Spleen (tissue), 11 donors: ENCODE results near the gene ADGRV1. TPM values are rescaled to one million over a fixed set of nuclear protein-coding genes. Genes with fewer than 3 reads are reported as not detected.

ENCODE experiments used
- DNase-seq: peaks from one replicate; pipeline ENCODE4 v3.0.0-alpha.2; 2020
- H3K27ac ChIP-seq, 8 donors: fragments of 200-600 bp; sonication (generic) in 7 of 8; 1 replicate in 4 of 8; 2 replicates in 4 of 8; pipeline versions ENCODE4 v1.5.0 to v1.8.0; 2016 to 2021; ENCODE audit warnings: inconsistent platforms in 4 of 8, mild to moderate bottlenecking in 4 of 8, moderate library complexity in 1 of 8
- H3K27me3 ChIP-seq, 7 donors: fragments of 200-600 bp; sonication (generic) in 6 of 7; replicated peaks in 1 of 7; 1 replicate in 4 of 7; 2 replicates in 3 of 7; pipeline versions ENCODE4 v1.5.0 to v1.8.0; 2016 to 2021; ENCODE audit warnings: inconsistent platforms in 3 of 7, mild to moderate bottlenecking in 1 of 7
- H3K36me3 ChIP-seq, 6 donors: fragments of 200-600 bp; sonication (generic) in 5 of 6; 1 replicate in 4 of 6; 2 replicates in 2 of 6; pipeline versions ENCODE4 v1.5.0 to v1.8.0; 2016 to 2021; ENCODE audit warnings: inconsistent platforms in 2 of 6
- H3K4me1 ChIP-seq, 6 donors: fragments of 200-600 bp; sonication (generic) in 5 of 6; 1 replicate in 3 of 6; 2 replicates in 3 of 6; pipeline versions ENCODE4 v1.5.0 to v1.8.0; 2016 to 2021; ENCODE audit warnings: inconsistent platforms in 3 of 6
- H3K4me3 ChIP-seq, 8 donors: fragments of 200-600 bp; sonication (generic) in 7 of 8; 1 replicate in 4 of 8; 2 replicates in 4 of 8; pipeline versions ENCODE4 v1.5.0 to v1.8.0; 2016 to 2021; ENCODE audit warnings: inconsistent platforms in 4 of 8, mild to moderate bottlenecking in 4 of 8, moderate library complexity in 2 of 8
- H3K9me3 ChIP-seq, 8 donors: fragments of 200-600 bp; sonication (generic) in 7 of 8; 1 replicate in 4 of 8; 2 replicates in 4 of 8; pipeline versions ENCODE4 v1.5.0 to v1.8.0; 2016 to 2021; ENCODE audit warnings: inconsistent platforms in 4 of 8
- POLR2A ChIP-seq, 3 donors: fragments of 450-650 bp; IDR thresholded peaks; one replicate each; pipeline ENCODE4 v1.5.1; 2017; ENCODE audit warnings: antibody characterized with exemption in 3 of 3, mild to moderate bottlenecking in 1 of 3
- POLR2AphosphoS5 ChIP-seq, 3 donors: sonication (generic); formaldehyde crosslinking; IDR thresholded peaks; one replicate each; pipeline ENCODE4 v1.5.1; 2017; ENCODE audit warnings: antibody characterized with exemption in 3 of 3
- WGBS, 5 donors: extraction: QIAGEN DNeasy Blood & Tissue Kit in 3 of 5; methylation state at CpG; one replicate each; pipeline versions ENCODE4 v1.1.5 to v1.1.7; 2013 to 2018; 5-methylcytosine and 5-hydroxymethylcytosine counted together
- intact Hi-C: fragments of 100-400 bp; cut with DNase I; formaldehyde crosslinking; loops from one replicate; pipeline ENCODE4 v1.15.0; 2023; ENCODE audit warnings: low total_unique reads
- polyA plus RNA-seq, 3 donors: library from polyadenylated mRNA; stranded (reverse); fragments of 200-250 nt; gene quantifications; one replicate each; pipeline ENCODE4 v1.2.1, GENCODE V29; 2013
- total RNA-seq, 7 donors: library from RNA; depleted of rRNA in 3 of 7; stranded (reverse); fragments of >200 nt in 3 of 7; fragmentation: NEBNext Ultra II Directional in 4 of 7; extraction: Animal tissue kit (Norgen Biotek cat#: 25700) in 4 of 7; gene quantifications; one replicate each; pipeline versions ENCODE4 v1.1.0 to v1.2.1, GENCODE V29; 2016 to 2021
- TF ChIP-seq, protein P1 (sequence below), 11 experiments: fragments of 200-600 bp in 7 of 11; fragments of 450-650 bp in 4 of 11; sonication (generic) in 4 of 11; IDR thresholded peaks in 8 of 11; conservative IDR thresholded peaks in 3 of 11; 1 replicate in 7 of 11; 2 replicates in 4 of 11; pipeline versions ENCODE4 v1.4.0 to v1.8.0; 2016 to 2021; ENCODE audit warnings: antibody characterized with exemption in 11 of 11, inconsistent platforms in 4 of 11, mild to moderate bottlenecking in 1 of 11
- donor health status: healthy with polysubstance abuse.
- donor health status: DM: no; HTN: no; CAD: no; lungs with moderate emphysema.
- donor health status: DM: no; HTN: no; CAD: no.
- donor health status: Bipolar disorder and iron deficiency.
- donor health status: healthy.
- donor health status: DM: no; HTN: no; CAD: no.
- donor health status: DM: yes; HTN: yes; CAD: no.

Gene ADGRV1
- total and polyA plus RNA-seq, 10 donors = 0.08 to 0.69 (median 0.28) TPM; not detected in 3

DNA sequence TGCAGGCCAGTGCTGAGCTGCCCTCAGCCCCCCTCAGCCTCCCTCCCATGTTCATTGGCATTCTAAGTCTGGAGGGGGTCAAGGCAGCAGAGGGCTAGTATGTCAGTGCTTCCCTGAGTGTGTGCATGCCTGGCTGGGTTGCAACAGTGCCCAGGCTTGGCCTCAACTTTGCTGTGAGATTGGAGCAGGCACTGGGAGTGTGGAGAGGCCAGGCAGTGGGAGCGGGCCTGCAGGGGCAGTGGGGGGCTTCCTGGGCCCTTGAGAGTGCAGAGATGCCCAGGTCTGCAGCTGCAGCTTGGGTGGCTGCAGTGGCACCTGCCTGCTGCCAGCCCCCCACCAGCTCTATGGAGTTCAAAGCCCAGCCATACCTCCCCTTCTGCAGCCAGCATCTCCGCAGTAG lies 585.2 kb downstream of the ADGRV1 start:
- DNase-seq = no peak
- H3K4me1 ChIP-seq = peaks cover 0 to 26% (median 1%) of the 10 kb centered on the region in 6 donors
- no peaks in the 10 kb centered on the region for H3K36me3 ChIP-seq
- intact Hi-C loops = no loop called here
- peaks cover 0 to 8% (median 0%) of the 10 kb centered on the region in 8 donors for H3K9me3 ChIP-seq
- 88 to 100% (median 97%) methylated on average over 1 to 2 of the region's 2 CpGs for WGBS, 5 donors
- H3K27ac ChIP-seq = no peak overlapping the region
- TF ChIP-seq, protein P1, sequence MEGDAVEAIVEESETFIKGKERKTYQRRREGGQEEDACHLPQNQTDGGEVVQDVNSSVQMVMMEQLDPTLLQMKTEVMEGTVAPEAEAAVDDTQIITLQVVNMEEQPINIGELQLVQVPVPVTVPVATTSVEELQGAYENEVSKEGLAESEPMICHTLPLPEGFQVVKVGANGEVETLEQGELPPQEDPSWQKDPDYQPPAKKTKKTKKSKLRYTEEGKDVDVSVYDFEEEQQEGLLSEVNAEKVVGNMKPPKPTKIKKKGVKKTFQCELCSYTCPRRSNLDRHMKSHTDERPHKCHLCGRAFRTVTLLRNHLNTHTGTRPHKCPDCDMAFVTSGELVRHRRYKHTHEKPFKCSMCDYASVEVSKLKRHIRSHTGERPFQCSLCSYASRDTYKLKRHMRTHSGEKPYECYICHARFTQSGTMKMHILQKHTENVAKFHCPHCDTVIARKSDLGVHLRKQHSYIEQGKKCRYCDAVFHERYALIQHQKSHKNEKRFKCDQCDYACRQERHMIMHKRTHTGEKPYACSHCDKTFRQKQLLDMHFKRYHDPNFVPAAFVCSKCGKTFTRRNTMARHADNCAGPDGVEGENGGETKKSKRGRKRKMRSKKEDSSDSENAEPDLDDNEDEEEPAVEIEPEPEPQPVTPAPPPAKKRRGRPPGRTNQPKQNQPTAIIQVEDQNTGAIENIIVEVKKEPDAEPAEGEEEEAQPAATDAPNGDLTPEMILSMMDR (IDR thresholded peaks at IDR 0.05 in 8 of 11, conservative IDR thresholded peaks at IDR 0.05 in 3 of 11) = no peak
- TF ChIP-seq POLR2AphosphoS5 (IDR thresholded peaks at IDR 0.05) (no peak), POLR2A (IDR thresholded peaks at IDR 0.05) (no peak)
- no peaks in the 10 kb centered on the region for H3K27me3 ChIP-seq
- no peak overlapping the region for H3K4me3 ChIP-seq

DNA sequence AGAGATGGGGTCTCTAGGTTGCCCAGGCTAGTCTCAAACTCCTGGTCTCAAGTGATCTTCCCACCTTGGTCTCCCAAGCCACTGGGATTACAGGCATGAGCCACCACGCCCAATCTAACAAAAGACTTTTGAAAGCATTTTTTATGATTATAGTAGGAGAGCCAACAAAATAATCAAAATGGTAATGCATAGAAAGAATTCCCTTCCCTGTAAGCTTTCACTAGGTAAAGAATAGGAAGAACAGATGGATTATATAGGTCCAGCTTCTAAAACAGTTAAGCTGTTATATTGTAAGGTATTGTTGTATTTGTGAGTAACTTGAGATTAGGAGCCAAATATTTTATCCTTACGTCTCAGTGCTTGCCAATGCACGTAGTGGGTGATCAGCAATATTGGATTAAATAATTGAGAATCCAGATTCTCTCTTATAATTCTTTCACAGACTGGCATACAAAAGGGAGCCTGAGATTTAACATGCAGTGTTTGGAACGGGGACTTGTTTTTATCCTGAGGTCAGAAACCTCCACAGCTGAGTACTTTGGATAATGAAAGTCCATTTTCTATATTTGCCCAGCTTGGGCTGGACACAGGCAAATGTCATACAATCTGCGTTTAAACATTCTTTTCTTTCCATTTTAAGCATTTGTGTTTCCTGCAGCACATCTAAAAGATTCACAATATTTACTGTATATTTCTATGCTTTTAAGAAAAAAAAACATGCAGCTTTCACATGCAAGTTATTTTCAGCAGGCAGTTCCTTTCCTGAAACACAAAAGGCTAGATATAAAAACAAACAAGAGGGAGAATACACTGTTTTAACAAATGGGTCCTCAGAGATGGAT lies 586.1 kb downstream of the ADGRV1 start:
- TF ChIP-seq, protein P1 (IDR thresholded peaks at IDR 0.05 in 8 of 11, conservative IDR thresholded peaks at IDR 0.05 in 3 of 11) = no peak
- TF ChIP-seq POLR2A (IDR thresholded peaks at IDR 0.05) = no peak
- intact Hi-C loops = no loop called here
- H3K9me3 ChIP-seq = peaks cover 0 to 8% (median 0%) of the 10 kb centered on the region in 8 donors
- H3K4me3 ChIP-seq = no peak overlapping the region
- no peaks in the 10 kb centered on the region for H3K36me3 ChIP-seq
- 70 to 83% (median 79%) methylated on average over 5 of the region's 5 CpGs for WGBS, 5 donors
- H3K4me1 ChIP-seq = peaks cover 0 to 26% (median 1%) of the 10 kb centered on the region in 6 donors
- DNase-seq = no peak
- no peaks in the 10 kb centered on the region for H3K27me3 ChIP-seq
- no peak overlapping the region for H3K27ac ChIP-seq

DNA sequence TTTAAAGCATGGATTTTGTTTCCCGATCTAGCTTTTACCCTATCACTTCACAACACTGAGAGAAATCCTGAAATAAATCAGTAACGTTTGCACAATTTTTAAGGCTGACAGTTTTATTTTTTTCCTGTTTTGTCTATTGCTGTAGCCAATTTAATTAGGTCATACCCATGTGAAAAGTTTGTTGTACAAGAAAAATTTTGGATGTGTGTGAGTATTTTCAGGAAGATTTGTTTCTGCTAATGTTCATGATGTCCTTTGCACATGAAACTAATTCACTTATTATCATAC lies 586.7 kb downstream of the ADGRV1 start:
- TF ChIP-seq, protein P1 (IDR thresholded peaks at IDR 0.05 in 8 of 11, conservative IDR thresholded peaks at IDR 0.05 in 3 of 11) = no peak
- no peak for TF ChIP-seq POLR2AphosphoS5 (IDR thresholded peaks at IDR 0.05)
- no peak for TF ChIP-seq POLR2A (IDR thresholded peaks at IDR 0.05)
- H3K4me1 ChIP-seq = peaks cover 0 to 26% (median 1%) of the 10 kb centered on the region in 6 donors
- no peaks in the 10 kb centered on the region for H3K36me3 ChIP-seq
- intact Hi-C loops = no loop called here
- H3K27ac ChIP-seq = no peak overlapping the region
- 21 to 52% (median 40%) methylated on average over 2 of the region's 2 CpGs for WGBS, 5 donors
- no peak for DNase-seq
- peaks cover 0 to 8% (median 0%) of the 10 kb centered on the region in 8 donors for H3K9me3 ChIP-seq
- no peaks in the 10 kb centered on the region for H3K27me3 ChIP-seq
- H3K4me3 ChIP-seq = no peak overlapping the region

DNA sequence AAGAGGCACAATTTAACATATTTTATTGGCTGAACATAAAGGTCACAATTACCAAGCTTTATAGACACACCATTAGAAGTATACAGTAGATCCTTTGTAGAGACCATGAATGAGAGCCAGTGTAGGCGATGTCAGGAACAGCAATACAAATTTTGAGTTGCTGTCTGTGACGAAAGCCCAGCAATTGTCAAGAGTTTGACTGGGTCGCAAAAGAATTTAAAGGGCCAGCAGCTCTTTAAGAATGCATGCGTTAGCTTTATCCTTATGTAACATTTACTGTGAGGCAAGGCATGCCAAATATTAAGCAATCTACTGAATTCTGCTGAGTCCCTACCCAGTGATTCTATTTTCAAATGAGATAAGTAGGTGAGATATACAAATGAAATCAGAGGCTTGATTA lies 587.6 kb downstream of the ADGRV1 start:
- Histone ChIP-seq H3K27me3 (no peaks in the 10 kb centered on the region), H3K36me3 (no peaks in the 10 kb centered on the region), H3K27ac (peak overlapping the region in 5 of 8 donors; percentile 46 to 85 (median 56)), H3K4me3 (no peak overlapping the region), H3K9me3 (peaks cover 0 to 8% (median 0%) of the 10 kb centered on the region in 8 donors), H3K4me1 (peaks cover 0 to 30% (median 1%) of the 10 kb centered on the region in 6 donors)
- DNase-seq = no peak
- intact Hi-C loops = no loop called here
- no peak for TF ChIP-seq POLR2AphosphoS5 (IDR thresholded peaks at IDR 0.05)
- no peak for TF ChIP-seq POLR2A (IDR thresholded peaks at IDR 0.05)
- TF ChIP-seq, protein P1 (IDR thresholded peaks at IDR 0.05 in 8 of 11, conservative IDR thresholded peaks at IDR 0.05 in 3 of 11) = no peak
- 50 to 85% (median 68%) methylated on average over 4 of the region's 4 CpGs for WGBS, 5 donors
